GM23338 (cell line): ENCODE measurements around the gene RAP1GAP2. TPM values are rescaled to one million over a fixed set of nuclear protein-coding genes. Genes with fewer than 3 reads are reported as not detected.
"Not testable (repeated sequence)": the region's sequence is repeated elsewhere in the genome, so short reads cannot be mapped to it uniquely, and the experiment has no call there.

ENCODE experiments used
- ATAC-seq: fragments of 200-7000 bp; cut with Tn5 transposase; 3 replicates; pipeline ENCODE4 v1.9.1; 2020
- DNase-seq: peaks from one replicate; pipeline ENCODE4 v3.0.0-alpha.2; 2015; ENCODE audit warnings: low spot score
- H2AFZ ChIP-seq: fragments of 200-600 bp; sonication (generic); 2 replicates; pipeline ENCODE4 v1.8.0; 2016; ENCODE audit warnings: antibody characterized with exemption, mild to moderate bottlenecking, moderate library complexity
- H3F3A ChIP-seq: fragments of 200-600 bp; sonication (generic); replicated peaks from 2 replicates; pipeline ENCODE4 v1.8.0; 2017; ENCODE audit warnings: antibody characterized with exemption, mixed run types, low read depth
- H3K27ac ChIP-seq: fragments of 200-600 bp; sonication (generic); 2 replicates; pipeline ENCODE4 v1.6.1; 2016; ENCODE audit warnings: low read depth
- H3K27me3 ChIP-seq: fragments of 200-600 bp; sonication (generic); 2 replicates; pipeline ENCODE4 v1.8.0; 2016; ENCODE audit warnings: mild to moderate bottlenecking, mixed run types, moderate library complexity; ENCODE audit not compliant: insufficient read depth
- H3K36me3 ChIP-seq: fragments of 200-600 bp; sonication (generic); 2 replicates; pipeline ENCODE4 v1.8.0; 2016; ENCODE audit warnings: mild to moderate bottlenecking; ENCODE audit not compliant: insufficient read depth
- H3K4me1 ChIP-seq: fragments of 200-600 bp; sonication (generic); 2 replicates; pipeline ENCODE4 v1.8.0; 2016; ENCODE audit warnings: mild to moderate bottlenecking, moderate library complexity; ENCODE audit not compliant: insufficient read depth
- H3K4me2 ChIP-seq: fragments of 200-600 bp; sonication (generic); 2 replicates; pipeline ENCODE4 v1.7.1; 2017; ENCODE audit warnings: mixed run types
- H3K4me3 ChIP-seq: fragments of 200-600 bp; sonication (generic); 2 replicates; pipeline ENCODE4 v1.6.1; 2016; ENCODE audit warnings: mixed run types
- H3K79me2 ChIP-seq: fragments of 200-600 bp; sonication (generic); replicated peaks from 2 replicates; pipeline ENCODE4 v1.8.0; 2017; ENCODE audit warnings: mild to moderate bottlenecking; ENCODE audit not compliant: insufficient read depth
- H3K9me2 ChIP-seq: fragments of 200-600 bp; sonication (generic); 2 replicates; pipeline ENCODE4 v1.8.0; 2017; ENCODE audit not compliant: insufficient read depth
- H4K20me1 ChIP-seq: fragments of 200-600 bp; sonication (generic); replicated peaks from 2 replicates; pipeline ENCODE4 v1.8.0; 2017; ENCODE audit warnings: mild to moderate bottlenecking; ENCODE audit not compliant: insufficient read depth
- H3K27ac Mint-ChIP-seq: 2 replicates; pipeline ENCODE4 v1.8.0; 2020; ENCODE audit warnings: inconsistent platforms, mild to moderate bottlenecking, moderate library complexity, mixed read lengths
- H3K27me3 Mint-ChIP-seq: 3 replicates; pipeline ENCODE4 v1.8.0; 2022; ENCODE audit warnings: low read depth, mild to moderate bottlenecking, moderate library complexity, mixed read lengths, inconsistent platforms; ENCODE audit not compliant: insufficient read depth, poor library complexity
- H3K36me3 Mint-ChIP-seq: 3 replicates; pipeline ENCODE4 v1.8.0; 2021; ENCODE audit warnings: low read depth, mild to moderate bottlenecking, inconsistent platforms, moderate library complexity, mixed read lengths
- H3K4me1 Mint-ChIP-seq: 3 replicates; pipeline ENCODE4 v1.8.0; 2020; ENCODE audit warnings: mild to moderate bottlenecking, inconsistent platforms, mixed read lengths
- H3K4me3 Mint-ChIP-seq: 3 replicates; pipeline ENCODE4 v1.8.0; 2021; ENCODE audit warnings: moderate library complexity, mild to moderate bottlenecking, inconsistent platforms, mixed read lengths
- H3K9me3 Mint-ChIP-seq: 3 replicates; pipeline ENCODE4 v1.8.0; 2020; ENCODE audit warnings: moderate library complexity, mild to moderate bottlenecking, inconsistent platforms, mixed read lengths
- EZH2phosphoT487 ChIP-seq: fragments of 200-600 bp; sonication (generic); IDR thresholded peaks from one replicate; pipeline ENCODE4 v1.8.1; 2018; ENCODE audit warnings: antibody characterized with exemption; ENCODE audit not compliant: unreplicated experiment
- REST ChIP-seq: IDR thresholded peaks from one replicate; pipeline ENCODE4 v1.6.1; 2018; ENCODE audit warnings: antibody characterized with exemption; ENCODE audit not compliant: unreplicated experiment
- STAT1 ChIP-seq: IDR thresholded peaks from one replicate; pipeline ENCODE4 v1.6.1; 2016; ENCODE audit warnings: antibody characterized with exemption; ENCODE audit not compliant: unreplicated experiment
- ZNF114 ChIP-seq: fragments of 250-450 bp; sonication (Bioruptor Pico); IDR thresholded peaks from 2 replicates; pipeline ENCODE4 v1.5.0; 2020; ENCODE audit warnings: mild to moderate bottlenecking, moderate library complexity
- polyA plus RNA-seq: library from polyadenylated mRNA; unstranded; fragments of >200 nt; fragmentation: Nextera tagmentation; extraction: Ambion mirVana; gene quantifications from 2 replicates; pipeline ENCODE4 v1.2.1, GENCODE V29; 2016
- total RNA-seq: library from RNA; depleted of rRNA; stranded (reverse); fragments of >200 nt; shearing (Covaris generic); gene quantifications from 2 replicates; pipeline ENCODE4 v1.2.3, GENCODE V29; 2014
- TF ChIP-seq, protein P1 (sequence below), 2 experiments: fragments of 200-600 bp in 1 of 2; sonication (generic) in 1 of 2; conservative IDR thresholded peaks; 2 replicates each; pipeline versions ENCODE4 v1.5.1 to v1.6.1; 2016 to 2017; ENCODE audit warnings: antibody characterized with exemption in 2 of 2, low read depth in 2 of 2, mild to moderate bottlenecking in 2 of 2, moderate library complexity in 1 of 2

RAP1GAP2 gene
- total and polyA plus RNA-seq, 2 experiments from 2014 or later, result 17.8 to 46.1 TPM

GRCh38 chr17:2816688-2817087 is 20.4 kb downstream of the RAP1GAP2 start (continued):
- TF ChIP-seq REST (no peak), EZH2phosphoT487 (no peak), ZNF114 (CRISPR knock-in tag) (no peak)
- TF ChIP-seq, protein P1, sequence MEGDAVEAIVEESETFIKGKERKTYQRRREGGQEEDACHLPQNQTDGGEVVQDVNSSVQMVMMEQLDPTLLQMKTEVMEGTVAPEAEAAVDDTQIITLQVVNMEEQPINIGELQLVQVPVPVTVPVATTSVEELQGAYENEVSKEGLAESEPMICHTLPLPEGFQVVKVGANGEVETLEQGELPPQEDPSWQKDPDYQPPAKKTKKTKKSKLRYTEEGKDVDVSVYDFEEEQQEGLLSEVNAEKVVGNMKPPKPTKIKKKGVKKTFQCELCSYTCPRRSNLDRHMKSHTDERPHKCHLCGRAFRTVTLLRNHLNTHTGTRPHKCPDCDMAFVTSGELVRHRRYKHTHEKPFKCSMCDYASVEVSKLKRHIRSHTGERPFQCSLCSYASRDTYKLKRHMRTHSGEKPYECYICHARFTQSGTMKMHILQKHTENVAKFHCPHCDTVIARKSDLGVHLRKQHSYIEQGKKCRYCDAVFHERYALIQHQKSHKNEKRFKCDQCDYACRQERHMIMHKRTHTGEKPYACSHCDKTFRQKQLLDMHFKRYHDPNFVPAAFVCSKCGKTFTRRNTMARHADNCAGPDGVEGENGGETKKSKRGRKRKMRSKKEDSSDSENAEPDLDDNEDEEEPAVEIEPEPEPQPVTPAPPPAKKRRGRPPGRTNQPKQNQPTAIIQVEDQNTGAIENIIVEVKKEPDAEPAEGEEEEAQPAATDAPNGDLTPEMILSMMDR (conservative IDR thresholded peaks at IDR 0.05; ENCODE audit: low read depth in 2 of 2), result no peak

DNA sequence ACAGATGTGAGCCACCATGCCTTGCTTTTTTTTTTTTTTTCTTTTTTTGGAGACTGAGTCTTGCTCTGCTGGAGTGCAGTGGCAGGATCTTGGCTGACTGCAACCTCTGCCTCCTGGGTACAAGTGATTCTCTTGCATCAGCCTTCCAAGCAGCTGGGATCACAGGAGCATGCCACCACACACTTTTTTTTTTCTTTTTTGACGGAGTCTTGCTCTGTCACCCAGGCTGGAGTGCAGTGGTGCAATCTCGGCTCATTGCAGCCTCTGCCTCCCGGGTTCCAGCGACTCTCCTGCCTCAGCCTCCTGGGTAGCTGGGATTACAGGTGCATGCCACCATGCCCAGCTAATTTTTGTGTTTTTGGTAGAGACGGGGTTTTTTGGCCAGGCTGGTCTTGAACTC is 23.1 kb downstream of the RAP1GAP2 start:
- H3K4me1 Mint-ChIP-seq, H3K4me2 ChIP-seq, H3K4me3 Mint-ChIP-seq, H3K4me1 ChIP-seq, H3K4me3 ChIP-seq, H4K20me1 ChIP-seq, H2AFZ ChIP-seq, H3K27ac Mint-ChIP-seq, H3K27me3 ChIP-seq, H3K36me3 Mint-ChIP-seq, ATAC-seq, H3K9me2 ChIP-seq, H3F3A ChIP-seq, H3K9me3 Mint-ChIP-seq, H3K27ac ChIP-seq, DNase-seq, H3K79me2 ChIP-seq, H3K36me3 ChIP-seq, H3K27me3 Mint-ChIP-seq: not testable (repeated sequence)

GRCh38 chr17:2819921-2820501 is 23.8 kb downstream of the RAP1GAP2 start:
- peaks cover 4% of the 10 kb centered on the region for H3K4me1 Mint-ChIP-seq
- no peak for DNase-seq
- no peaks in the 10 kb centered on the region for H3K79me2 ChIP-seq

More at GRCh38 chr17:2819921-2820501, 23.8 kb downstream of the RAP1GAP2 start:
- H3K27me3 ChIP-seq, result no peaks in the 10 kb centered on the region
- H3F3A ChIP-seq, result 0 out of 2 replicates have a peak, but pooled peaks cover under 1% of the 10 kb centered on the region
- Mint-ChIP-seq H3K36me3 (no peaks in the 10 kb centered on the region), H3K27ac (no peak overlapping the region), H3K4me3 (no peak overlapping the region), H3K27me3 (peaks cover 4% of the 10 kb centered on the region), H3K9me3 (no peaks in the 10 kb centered on the region)
- no peak for TF ChIP-seq STAT1
- TF ChIP-seq, protein P1 (conservative IDR thresholded peaks at IDR 0.05; ENCODE audit: low read depth in 2 of 2), result peak in 1 of 2 experiments; percentile 14; a peak in 1 of 4 replicates
- H3K27ac ChIP-seq, result no peak overlapping the region
- no peak overlapping the region for H3K4me2 ChIP-seq
- no peaks in the 10 kb centered on the region for H4K20me1 ChIP-seq
- no peaks in the 10 kb centered on the region for H3K36me3 ChIP-seq
- H2AFZ ChIP-seq, result no peak overlapping the region
- no peaks in the 10 kb centered on the region for H3K4me1 ChIP-seq
- ATAC-seq, result peak; percentile 47; the same call in 2 of the 3 replicates
- no peak overlapping the region for H3K4me3 ChIP-seq
- no peaks in the 10 kb centered on the region for H3K9me2 ChIP-seq
